Stomach smooth muscle (tissue), 2 donors: ENCODE results near the gene MEGF6.

Experiments
- H3K27ac ChIP-seq: one replicate; pipeline ENCODE4 v1.7.0; 2013; ENCODE audit warnings: mild to moderate bottlenecking, low read length, inconsistent platforms
- H3K27me3 ChIP-seq, 2 donors: one replicate each; pipeline ENCODE4 v1.7.0; 2013; ENCODE audit warnings: low read length in 2 of 2; ENCODE audit not compliant: insufficient read depth in 2 of 2, control insufficient read depth in 1 of 2
- H3K36me3 ChIP-seq, 2 donors: one replicate each; pipeline ENCODE4 v1.7.0; 2013; ENCODE audit warnings: low read length in 2 of 2; ENCODE audit not compliant: control insufficient read depth in 2 of 2, insufficient read depth in 2 of 2
- H3K4me1 ChIP-seq: one replicate; pipeline ENCODE4 v1.7.0; 2013; ENCODE audit warnings: low read length; ENCODE audit not compliant: control insufficient read depth, insufficient read depth
- H3K4me3 ChIP-seq, 2 donors: one replicate each; pipeline ENCODE4 v1.7.0; 2013; ENCODE audit warnings: low read length in 2 of 2
- H3K9ac ChIP-seq, 2 donors: one replicate each; pipeline ENCODE4 v1.7.0; 2013; ENCODE audit warnings: low read length in 2 of 2, mild to moderate bottlenecking in 1 of 2
- H3K9me3 ChIP-seq, 2 donors: one replicate each; pipeline ENCODE4 v1.7.0; 2013; ENCODE audit warnings: low read length in 2 of 2; ENCODE audit not compliant: control insufficient read depth in 2 of 2
- donor health status: healthy.
- donor health status: Pancreatic carcinoma.

Gene MEGF6

DNA sequence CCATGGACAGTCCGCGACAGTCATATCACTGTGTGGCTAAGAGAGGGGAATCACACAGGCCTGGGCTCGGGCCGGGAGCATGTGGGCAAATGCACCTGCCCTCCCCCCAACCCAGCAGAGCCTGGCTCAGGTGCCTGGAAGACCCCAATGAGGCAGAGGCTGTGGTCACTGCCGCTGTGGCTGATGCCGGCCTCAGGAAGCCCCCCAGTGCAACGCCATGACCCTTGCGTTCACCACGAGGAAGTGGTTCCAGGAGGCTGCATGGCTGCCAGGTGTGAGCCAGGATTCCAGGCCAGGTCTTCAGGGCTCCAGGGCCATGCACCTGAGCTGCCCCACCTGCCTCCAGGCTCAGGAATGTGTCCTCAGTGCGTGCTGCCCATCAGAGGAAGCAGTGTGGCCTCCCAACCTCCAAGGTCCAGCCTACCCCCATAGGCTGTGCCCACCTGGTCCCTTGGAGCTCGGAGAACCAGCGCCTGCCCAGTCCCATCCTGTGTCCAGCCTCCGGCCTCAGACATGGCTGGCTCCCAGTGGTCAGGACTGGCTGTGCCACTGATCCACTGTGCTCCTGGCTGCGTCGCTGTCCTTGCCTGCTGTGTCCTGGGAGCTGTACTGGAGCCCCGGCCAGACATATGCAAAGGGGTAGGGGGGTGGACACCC is 148.8 kb downstream of the MEGF6 start:
- H3K36me3 ChIP-seq, result no peaks in the 10 kb centered on the region
- no peak overlapping the region for H3K9ac ChIP-seq
- peaks cover 10% of the 10 kb centered on the region for H3K4me1 ChIP-seq

GRCh38 chr1:3461934-3462275 is 149.4 kb downstream of the MEGF6 start:
- peaks cover under 1 to 3% of the 10 kb centered on the region in 2 donors for H3K27me3 ChIP-seq
- H3K9ac ChIP-seq, result no peak overlapping the region
- H3K4me1 ChIP-seq, result peaks cover 12% of the 10 kb centered on the region
- H3K27ac ChIP-seq, result no peak overlapping the region
- H3K4me3 ChIP-seq, result no peak overlapping the region
- no peaks in the 10 kb centered on the region for H3K9me3 ChIP-seq
- no peaks in the 10 kb centered on the region for H3K36me3 ChIP-seq

More for the DNA sequence above, 148.8 kb downstream of the MEGF6 start:
- Histone ChIP-seq H3K4me3 (no peak overlapping the region), H3K27ac (no peak overlapping the region), H3K27me3 (no peaks in the 10 kb centered on the region), H3K9me3 (no peaks in the 10 kb centered on the region)

- Histone ChIP-seq H3K4me1 (peaks cover 13% of the 10 kb centered on the region), H3K27me3 (peaks cover 5 to 6% of the 10 kb centered on the region in 2 donors), H3K36me3 (no peaks in the 10 kb centered on the region), H3K9ac (no peak overlapping the region), H3K4me3 (no peak overlapping the region), H3K9me3 (no peaks in the 10 kb centered on the region), H3K27ac (no peak overlapping the region)
Observed at GRCh38 chr1:3461238-3461933, 149.9 kb downstream of the MEGF6 start.

DNA sequence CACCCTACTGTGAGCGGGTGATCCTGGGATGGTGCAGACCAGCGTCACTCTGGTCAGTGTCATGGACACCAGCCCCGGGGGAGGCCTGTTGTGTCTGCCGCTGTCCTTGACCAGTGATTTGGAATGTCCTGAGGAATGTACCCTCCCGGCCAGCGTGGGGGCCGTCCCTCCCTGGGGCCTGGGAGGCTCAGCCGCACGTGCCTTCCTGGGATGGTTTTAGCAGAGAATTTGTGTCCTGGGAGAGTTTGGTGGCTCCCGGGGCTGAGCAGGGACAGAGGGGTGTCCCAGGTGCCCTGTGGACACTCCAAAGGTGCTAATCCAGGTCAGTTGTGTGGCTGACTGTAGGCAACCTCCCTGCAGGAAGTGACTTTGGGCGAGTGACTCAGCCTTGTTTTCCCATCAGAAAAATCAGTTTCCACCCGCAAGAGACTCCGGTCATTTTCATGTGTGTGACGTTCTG is 150.6 kb downstream of the MEGF6 start:
- H3K36me3 ChIP-seq, result no peaks in the 10 kb centered on the region
- peaks cover 9 to 10% of the 10 kb centered on the region in 2 donors for H3K27me3 ChIP-seq
- no peak overlapping the region for H3K27ac ChIP-seq
- H3K4me1 ChIP-seq, result peaks cover 13% of the 10 kb centered on the region
- H3K9me3 ChIP-seq, result no peaks in the 10 kb centered on the region
- no peak overlapping the region for H3K9ac ChIP-seq
- no peak overlapping the region for H3K4me3 ChIP-seq

DNA sequence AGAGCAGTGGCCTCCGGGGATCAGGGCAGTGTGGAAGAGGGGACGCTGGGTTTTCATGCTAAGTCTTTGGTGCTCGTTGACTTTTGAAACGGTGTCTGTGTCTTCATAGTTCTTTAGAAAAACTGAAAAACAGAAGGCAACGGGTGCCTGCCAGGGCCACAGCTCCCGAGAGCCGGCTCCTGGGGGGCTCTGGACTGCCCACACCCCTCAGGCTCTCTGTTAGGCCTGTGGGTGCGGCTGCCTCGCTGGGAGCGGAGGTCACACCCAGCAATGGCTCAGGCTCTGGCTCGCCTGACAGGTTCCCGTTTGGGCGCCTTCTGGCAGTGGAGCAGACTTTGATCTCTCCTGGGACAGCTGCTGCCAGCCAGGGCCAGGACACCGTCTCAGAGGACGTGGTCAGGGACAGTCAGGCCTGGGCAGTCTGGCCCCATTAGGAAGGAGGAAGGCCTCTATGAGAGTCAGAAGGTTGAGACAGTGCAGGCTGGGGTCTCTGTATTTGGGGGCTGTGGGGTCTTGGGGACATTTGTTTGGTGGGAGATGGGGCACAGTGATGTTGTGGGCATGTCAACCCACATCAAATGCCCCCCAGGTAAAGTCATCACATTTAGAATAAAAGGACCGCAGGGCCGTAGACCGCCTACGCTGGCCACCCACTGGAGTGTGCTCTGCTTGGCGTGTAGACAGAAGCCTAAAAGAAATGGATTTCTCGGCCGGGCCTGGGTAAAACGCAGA is 151.2 kb downstream of the MEGF6 start:
- no peaks in the 10 kb centered on the region for H3K36me3 ChIP-seq
- no peak overlapping the region for H3K4me3 ChIP-seq
- no peak overlapping the region for H3K27ac ChIP-seq
- peaks cover 14 to 16% of the 10 kb centered on the region in 2 donors for H3K27me3 ChIP-seq
- H3K4me1 ChIP-seq, result peaks cover 13% of the 10 kb centered on the region
- no peak overlapping the region for H3K9ac ChIP-seq
- no peaks in the 10 kb centered on the region for H3K9me3 ChIP-seq

GRCh38 chr1:3459051-3459908 is 152.0 kb downstream of the MEGF6 start:
- Histone ChIP-seq H3K27ac (no peak overlapping the region), H3K9ac (no peak overlapping the region), H3K9me3 (no peaks in the 10 kb centered on the region)

DNA sequence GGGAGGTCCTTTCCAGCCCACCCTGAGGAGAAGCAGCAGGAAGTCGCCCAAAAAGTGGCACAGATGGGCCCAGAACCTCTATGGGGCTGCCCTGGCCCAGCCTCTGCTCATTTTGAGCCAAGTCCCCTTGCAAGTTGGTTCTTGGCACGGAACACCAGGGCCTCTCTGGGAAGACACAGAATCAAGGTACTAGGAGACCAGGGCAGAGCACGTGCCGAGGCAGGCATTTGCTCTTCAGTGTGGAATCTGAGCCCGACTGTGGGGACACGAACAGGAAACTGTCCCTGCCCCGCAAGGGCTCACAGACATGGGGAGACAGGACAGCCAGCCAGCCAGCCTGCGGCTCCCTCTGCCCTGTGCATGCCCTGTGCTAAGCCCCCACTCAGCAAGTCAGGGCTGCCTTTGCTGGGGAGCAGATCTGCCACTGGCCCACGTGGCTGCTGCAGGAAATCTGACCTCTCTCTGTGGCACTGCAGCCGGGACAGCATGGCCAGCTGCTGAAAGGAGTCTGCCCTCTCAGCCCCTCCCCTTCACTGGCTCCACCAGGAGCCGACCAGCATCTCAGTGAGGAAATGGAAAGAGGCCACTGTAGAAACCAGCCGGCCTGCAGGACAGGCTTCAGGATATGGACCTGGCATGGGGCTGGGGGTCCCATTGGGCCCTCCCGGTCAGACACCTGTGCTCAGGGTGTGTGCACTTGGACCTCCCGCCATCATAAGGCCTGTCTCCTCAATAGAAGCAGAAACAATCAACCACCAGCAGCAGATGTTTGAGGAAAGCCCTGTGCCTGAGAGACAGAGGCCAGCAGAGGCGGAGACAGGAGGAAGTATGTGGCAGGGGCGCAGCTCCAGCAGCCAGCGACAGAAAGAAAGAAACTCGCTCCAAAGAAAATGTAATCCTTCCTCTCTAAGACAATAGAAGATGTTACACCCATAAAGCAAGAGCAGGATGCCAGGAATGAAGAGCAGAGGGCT is 153.1 kb downstream of the MEGF6 start:
- Histone ChIP-seq H3K27me3 (peaks cover 23 to 33% of the 10 kb centered on the region in 2 donors), H3K9me3 (no peaks in the 10 kb centered on the region), H3K9ac (no peak overlapping the region), H3K4me1 (peaks cover 24% of the 10 kb centered on the region), H3K36me3 (no peaks in the 10 kb centered on the region), H3K4me3 (no peak overlapping the region), H3K27ac (no peak overlapping the region)

More at GRCh38 chr1:3459051-3459908, 152.0 kb downstream of the MEGF6 start:
- Histone ChIP-seq H3K4me3 (no peak overlapping the region), H3K27me3 (peaks cover 14 to 22% of the 10 kb centered on the region in 2 donors), H3K4me1 (peaks cover 13% of the 10 kb centered on the region), H3K36me3 (no peaks in the 10 kb centered on the region)

GRCh38 chr1:3456964-3457909 is 154.1 kb downstream of the MEGF6 start:
- H3K9ac ChIP-seq, result no peak overlapping the region
- H3K4me3 ChIP-seq, result no peak overlapping the region
- peaks cover 28 to 43% of the 10 kb centered on the region in 2 donors for H3K27me3 ChIP-seq
- H3K4me1 ChIP-seq, result peaks cover 25% of the 10 kb centered on the region
- H3K36me3 ChIP-seq, result no peaks in the 10 kb centered on the region
- H3K27ac ChIP-seq, result no peak overlapping the region
- no peaks in the 10 kb centered on the region for H3K9me3 ChIP-seq

DNA sequence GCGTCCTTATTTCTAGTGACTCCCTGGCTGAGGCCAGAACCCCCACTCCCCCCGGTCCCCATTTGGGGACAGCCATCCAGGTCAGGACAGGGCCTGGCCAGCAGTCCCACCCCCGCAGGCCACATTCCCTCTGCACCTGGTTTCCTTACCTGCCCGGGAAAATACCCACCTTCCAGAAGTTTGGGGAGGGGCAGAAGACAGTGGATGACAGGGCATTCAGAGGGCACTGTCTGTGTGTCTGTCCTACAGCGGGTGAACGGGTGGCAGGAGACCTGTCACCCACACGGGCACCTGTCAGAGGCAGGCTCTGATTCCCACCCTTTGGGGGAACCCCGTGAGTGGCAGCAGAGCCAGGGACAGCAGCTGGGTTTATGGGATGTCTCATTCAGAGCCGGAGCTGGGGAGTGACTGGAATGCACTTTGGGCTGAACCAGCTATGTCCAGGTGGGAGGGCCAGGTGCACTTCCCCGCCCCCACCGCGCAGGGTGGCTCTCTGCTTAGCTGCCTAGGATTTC is 154.8 kb downstream of the MEGF6 start:
- peaks cover 31 to 45% of the 10 kb centered on the region in 2 donors for H3K27me3 ChIP-seq
- no peak overlapping the region for H3K9ac ChIP-seq
- no peak overlapping the region for H3K4me3 ChIP-seq
- no peaks in the 10 kb centered on the region for H3K36me3 ChIP-seq
- H3K4me1 ChIP-seq, result peaks cover 25% of the 10 kb centered on the region
- H3K9me3 ChIP-seq, result no peaks in the 10 kb centered on the region
- H3K27ac ChIP-seq, result no peak overlapping the region
